Astrocyte of the spinal cord (primary cell): ENCODE data around the gene PSMD3.

Experiments
- DNase-seq: peaks from one replicate; pipeline ENCODE4 v3.0.0; 2011; ENCODE audit warnings: low read depth, low spot score
- H3K4me3 ChIP-seq: 2 replicates; pipeline ENCODE4 v1.5.1; 2011; ENCODE audit warnings: low read depth, mild to moderate bottlenecking, low read length, moderate library complexity
- CTCF ChIP-seq: IDR thresholded peaks from 2 replicates; pipeline ENCODE4 v1.5.1; 2012; ENCODE audit warnings: low read depth, mild to moderate bottlenecking, low read length, inconsistent platforms
- in situ Hi-C: cut with HindIII; loops from 2 replicates; pipeline ENCODE4 v1.10.0; 2017; ENCODE audit warnings: low sequenced_read_pairs

PSMD3 gene

GRCh38 chr17:39980351-39981206 lies at the start of gene PSMD3:
TSS of gene PSMD3 (plus strand) at chr17:39980807. CDS start at chr17:39980971, 164 bp downstream.
- in situ Hi-C loops = no loop called here
- TF ChIP-seq CTCF = peak; percentile 75
- DNase-seq = peak; percentile 100
- peak within 1 kb of the TSS; percentile 68 for H3K4me3 ChIP-seq

GRCh38 chr17:39933912-39934311 lies 46.7 kb upstream of the PSMD3 start:
- no peak for TF ChIP-seq CTCF
- in situ Hi-C loops = no loop called here
- H3K4me3 ChIP-seq = no peak overlapping the region
- no peak for DNase-seq

GRCh38 chr17:39934324-39934723 lies 46.3 kb upstream of the PSMD3 start:
- H3K4me3 ChIP-seq = no peak overlapping the region
- no peak for TF ChIP-seq CTCF
- DNase-seq = no peak
- in situ Hi-C loops = no loop called here

GRCh38 chr17:39935909-39936308 lies 44.7 kb upstream of the PSMD3 start:
- DNase-seq = peak; percentile 16
- no peak for TF ChIP-seq CTCF
- in situ Hi-C loops = no loop called here
- no peak overlapping the region for H3K4me3 ChIP-seq

- no peak for TF ChIP-seq CTCF
- in situ Hi-C loops = no loop called here
- no peak for DNase-seq
These were observed 43.2 kb upstream of the PSMD3 start for GRCh38 chr17:39937447-39937846.

GRCh38 chr17:39938140-39938869 lies 42.3 kb upstream of the PSMD3 start:
- in situ Hi-C loops = no loop called here
- TF ChIP-seq CTCF = no peak
- DNase-seq = no peak
- no peak overlapping the region for H3K4me3 ChIP-seq

More at GRCh38 chr17:39937447-39937846, 43.2 kb upstream of the PSMD3 start:
- H3K4me3 ChIP-seq = no peak overlapping the region
